ENCODE results near the gene TUBA3D. TPM values are rescaled to one million over a fixed set of nuclear protein-coding genes. Genes with fewer than 3 reads are reported as not detected.
"Not testable (repeated sequence)": the region's sequence is repeated elsewhere in the genome, so short reads cannot be mapped to it uniquely, and the experiment has no call there.

TUBA3D gene
- total RNA-seq, 1 donor from 2014 or later, result not detected

- not testable (repeated sequence) for DNase-seq (ENCODE audit: low read depth)
These were observed 38.7 kb downstream of the TUBA3D start for GRCh38 chr2:131514408-131515166.

GRCh38 chr2:131515235-131515634 lies 39.3 kb downstream of the TUBA3D start:
- not testable (repeated sequence) for DNase-seq (ENCODE audit: low read depth)

GRCh38 chr2:131516011-131516410 lies 40.1 kb downstream of the TUBA3D start:
- DNase-seq (ENCODE audit: low read depth), result no peak

GRCh38 chr2:131516621-131517020 lies 40.7 kb downstream of the TUBA3D start:
- DNase-seq (ENCODE audit: low read depth), result not testable (repeated sequence)

GRCh38 chr2:131517106-131517831 lies 41.4 kb downstream of the TUBA3D start:
- no peak for DNase-seq (ENCODE audit: low read depth)

GRCh38 chr2:131517856-131518255 lies 41.9 kb downstream of the TUBA3D start:
- not testable (repeated sequence) for DNase-seq (ENCODE audit: low read depth)

- not testable (repeated sequence) for DNase-seq (ENCODE audit: low read depth)
These were observed 42.6 kb downstream of the TUBA3D start for GRCh38 chr2:131518531-131518930.

GRCh38 chr2:131519466-131519865 lies 43.5 kb downstream of the TUBA3D start:
- no peak for DNase-seq (ENCODE audit: low read depth)

- not testable (repeated sequence) for DNase-seq (ENCODE audit: low read depth)
These were observed 44.1 kb downstream of the TUBA3D start for GRCh38 chr2:131519871-131520470.

GRCh38 chr2:131520526-131520925 lies 44.6 kb downstream of the TUBA3D start:
- no peak for DNase-seq (ENCODE audit: low read depth)

GRCh38 chr2:131521524-131521923 lies 45.6 kb downstream of the TUBA3D start:
- DNase-seq (ENCODE audit: low read depth), result not testable (repeated sequence)

- no peak for DNase-seq (ENCODE audit: low read depth)
These were observed 46.3 kb downstream of the TUBA3D start for GRCh38 chr2:131521961-131522781.

GRCh38 chr2:131525256-131525655 lies 49.3 kb downstream of the TUBA3D start:
- DNase-seq (ENCODE audit: low read depth), result not testable (repeated sequence)

- peak; percentile 18 for DNase-seq (ENCODE audit: low read depth)
These were observed 51.4 kb downstream of the TUBA3D start, which contains the start of gene CCDC74A for GRCh38 chr2:131527131-131528001. Gene CCDC74A, plus strand, starts transcription at chr2:131527888. Its CDS starts 83 bp downstream, at chr2:131527971.

GRCh38 chr2:131528981-131529863 lies 53.3 kb downstream of the TUBA3D start:
- DNase-seq (ENCODE audit: low read depth), result not testable (repeated sequence)

GRCh38 chr2:131529864-131530445 lies 54.0 kb downstream of the TUBA3D start:
- DNase-seq (ENCODE audit: low read depth), result not testable (repeated sequence)

GRCh38 chr2:131530626-131531344 lies 54.9 kb downstream of the TUBA3D start:
- DNase-seq (ENCODE audit: low read depth), result not testable (repeated sequence)

GRCh38 chr2:131531547-131532185 lies 55.7 kb downstream of the TUBA3D start:
- DNase-seq (ENCODE audit: low read depth), result not testable (repeated sequence)
